Pancreas (tissue), 10 donors: Measurements from ENCODE around the gene RHOD. TPM values are rescaled to one million over a fixed set of nuclear protein-coding genes. Genes with fewer than 3 reads are reported as not detected.
A peak's percentile ranks its signal among the peaks of the same experiment; 100 is the strongest.

Experiments used
- ATAC-seq, 4 donors: fragments of 200-7000 bp; cut with Tn5 transposase; one replicate each; pipeline versions ENCODE4 v1.8.0 to v1.9.1; 2020; ENCODE audit warnings: mild to moderate bottlenecking in 4 of 4, moderate library complexity in 4 of 4
- DNase-seq, 6 donors: peaks; one replicate each; pipeline ENCODE4 v3.0.0-alpha.2; 2020
- FAIRE-seq: peaks from 2 replicates; lab custom pipeline; 2012; peaks lifted over from hg19 to GRCh38; lab: Jason Lieb, UNC
- H3K27ac ChIP-seq, 4 donors: fragments of 200-600 bp; sonication (generic); 1 replicate in 3 of 4; 2 replicates in 1 of 4; pipeline versions ENCODE4 v1.5.0 to v1.8.0; 2020
- H3K27me3 ChIP-seq, 4 donors: fragments of 200-600 bp; one replicate each; pipeline ENCODE4 v1.8.0; 2021
- H3K36me3 ChIP-seq, 3 donors: fragments of 200-600 bp; sonication (generic) in 1 of 3; one replicate each; pipeline versions ENCODE4 v1.5.0 to v1.8.0; 2020 to 2021
- H3K4me1 ChIP-seq, 3 donors: fragments of 200-600 bp; one replicate each; pipeline ENCODE4 v1.8.0; 2021
- H3K4me3 ChIP-seq, 4 donors: fragments of 200-600 bp; sonication (generic) in 2 of 4; one replicate each; pipeline versions ENCODE4 v1.5.0 to v1.8.0; 2020 to 2021
- H3K9me3 ChIP-seq, 4 donors: fragments of 200-600 bp; one replicate each; pipeline ENCODE4 v1.8.0; 2021
- WGBS, 2 donors: extraction: QIAGEN DNeasy Blood & Tissue Kit; methylation state at CpG; one replicate each; pipeline ENCODE4 v1.1.7; 2013; 5-methylcytosine and 5-hydroxymethylcytosine counted together
- intact Hi-C, 3 donors: fragments of 100-400 bp; cut with DNase I; formaldehyde crosslinking; loops; one replicate each; pipeline versions ENCODE4 v1.11.1 to v1.14.2; 2022
- microRNA-seq, 2 donors: library from miRNA; unstranded; fragments of <30 nt; microRNA quantifications; one replicate each; pipeline versions ENCODE4 to v1.1.0, GENCODE V29; 2019 to 2020
- polyA plus RNA-seq, 2 donors: library from polyadenylated mRNA; stranded (reverse); fragments of 200-250 nt; gene quantifications; one replicate each; pipeline ENCODE4 v1.2.3, GENCODE V29; 2013
- total RNA-seq, 6 donors: library from RNA; stranded (reverse); fragmentation: NEBNext Ultra II Directional in 4 of 6; extraction: Animal tissue kit (Norgen Biotek cat#: 25700) in 4 of 6; gene quantifications; one replicate each; pipeline versions ENCODE4 v1.2.1 to v1.2.4, GENCODE V29; 2021 to 2023
- TF ChIP-seq, protein P1 (sequence below), 4 donors: fragments of 200-600 bp; sonication (generic) in 3 of 4; IDR thresholded peaks; one replicate each; pipeline versions ENCODE4 v1.5.0 to v1.8.0; 2021; ENCODE audit warnings: antibody characterized with exemption in 4 of 4
- donor health status: healthy with polysubstance abuse.
- donor health status: DM: no; HTN: no; CAD: no; lungs with moderate emphysema.
- donor health status: DM: no; HTN: no; CAD: no.
- donor health status: control.
- donor health status: control.
- donor health status: Bipolar disorder and iron deficiency.
- donor health status: DM: yes; HTN: yes; CAD: no.
- donor health status: DM: no; HTN: no; CAD: no.
- donor health status: DM: no; HTN: no; CAD: no.
- donor health status: DM: yes; HTN: yes; CAD: no.

Gene RHOD
- total and polyA plus RNA-seq, 8 donors: 14.9 to 45.8 (median 18.6) TPM

DNA sequence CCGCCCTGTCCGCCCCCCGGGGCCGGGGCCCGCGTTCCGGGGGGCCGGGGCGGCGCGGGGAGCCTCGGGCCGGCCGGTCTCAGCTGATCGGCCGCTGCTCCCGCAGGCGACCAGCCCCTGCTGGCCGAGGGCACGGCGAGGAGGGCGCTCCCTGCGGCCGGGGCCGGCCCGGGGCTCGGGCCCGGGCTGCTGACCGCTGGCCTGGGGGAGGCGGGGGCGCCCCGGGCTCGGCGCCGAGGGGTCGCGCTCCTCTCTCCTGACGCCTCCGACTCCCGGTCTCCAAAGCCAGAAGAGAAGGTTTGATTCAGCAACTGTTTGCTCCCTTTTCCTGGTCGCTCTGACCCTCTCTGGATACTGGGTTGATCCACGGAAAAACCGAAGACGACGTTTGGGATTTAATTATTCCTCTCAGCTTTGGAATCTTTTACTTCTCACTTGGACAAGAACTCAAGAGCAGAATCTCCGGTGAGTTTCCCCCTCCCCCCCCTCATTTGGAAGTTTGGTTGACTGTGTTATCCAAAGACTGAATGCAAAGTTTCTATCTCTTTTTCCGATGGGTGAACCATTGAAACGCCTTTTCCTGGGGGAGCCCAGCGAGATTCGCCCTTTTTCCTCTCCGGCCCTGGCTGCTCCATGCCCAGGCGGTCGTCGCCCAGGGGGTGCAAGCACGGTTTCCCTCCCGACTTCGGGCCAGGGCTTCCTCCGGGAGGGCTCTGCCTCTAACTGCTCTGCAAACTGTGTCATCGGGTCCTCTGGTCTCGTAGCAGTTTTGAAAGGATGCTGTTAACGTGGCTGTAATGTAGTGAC lies 63.1 kb downstream of the RHOD start:
- H3K4me1 ChIP-seq: peaks cover 4 to 14% (median 5%) of the 10 kb centered on the region in 3 donors
- no peaks in the 10 kb centered on the region for H3K36me3 ChIP-seq
- no peaks in the 10 kb centered on the region for H3K9me3 ChIP-seq
- 0% methylated on average over 41 to 61 of the region's 61 CpGs for WGBS, 2 donors
- ATAC-seq: peak in 2 of 4 donors; percentile 9 to 28
- peak overlapping the region; percentile 77 to 95 (median 86) for H3K4me3 ChIP-seq
- TF ChIP-seq, protein P1, sequence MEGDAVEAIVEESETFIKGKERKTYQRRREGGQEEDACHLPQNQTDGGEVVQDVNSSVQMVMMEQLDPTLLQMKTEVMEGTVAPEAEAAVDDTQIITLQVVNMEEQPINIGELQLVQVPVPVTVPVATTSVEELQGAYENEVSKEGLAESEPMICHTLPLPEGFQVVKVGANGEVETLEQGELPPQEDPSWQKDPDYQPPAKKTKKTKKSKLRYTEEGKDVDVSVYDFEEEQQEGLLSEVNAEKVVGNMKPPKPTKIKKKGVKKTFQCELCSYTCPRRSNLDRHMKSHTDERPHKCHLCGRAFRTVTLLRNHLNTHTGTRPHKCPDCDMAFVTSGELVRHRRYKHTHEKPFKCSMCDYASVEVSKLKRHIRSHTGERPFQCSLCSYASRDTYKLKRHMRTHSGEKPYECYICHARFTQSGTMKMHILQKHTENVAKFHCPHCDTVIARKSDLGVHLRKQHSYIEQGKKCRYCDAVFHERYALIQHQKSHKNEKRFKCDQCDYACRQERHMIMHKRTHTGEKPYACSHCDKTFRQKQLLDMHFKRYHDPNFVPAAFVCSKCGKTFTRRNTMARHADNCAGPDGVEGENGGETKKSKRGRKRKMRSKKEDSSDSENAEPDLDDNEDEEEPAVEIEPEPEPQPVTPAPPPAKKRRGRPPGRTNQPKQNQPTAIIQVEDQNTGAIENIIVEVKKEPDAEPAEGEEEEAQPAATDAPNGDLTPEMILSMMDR (IDR thresholded peaks at IDR 0.05): no peak
- no peaks in the 10 kb centered on the region for H3K27me3 ChIP-seq
- intact Hi-C loops: no loop called here
- H3K27ac ChIP-seq: peak overlapping the region; percentile 92 to 96 (median 93)
- DNase-seq: peak; percentile 16 to 75 (median 44)
- FAIRE-seq: no peak

DNA sequence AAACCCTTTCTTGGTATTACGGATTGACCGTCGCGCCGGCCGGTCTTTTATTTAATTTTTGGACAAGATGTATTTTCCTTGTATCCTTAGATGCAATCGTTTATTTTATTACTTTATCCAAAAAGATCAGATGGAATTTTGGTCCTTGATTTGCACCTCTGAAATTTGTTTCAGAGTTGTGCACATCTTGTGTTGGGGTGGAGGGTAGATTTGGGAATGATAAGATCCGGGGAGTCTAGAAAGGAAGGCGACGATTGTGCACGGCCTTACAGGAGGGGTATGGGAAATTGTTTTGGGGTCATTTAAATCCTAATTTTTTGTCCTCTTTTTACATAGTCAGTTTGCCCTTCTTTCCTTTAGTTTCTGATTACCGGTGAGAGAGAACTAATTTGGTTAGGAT lies 63.8 kb downstream of the RHOD start:
- no peaks in the 10 kb centered on the region for H3K27me3 ChIP-seq
- 0 to 1% methylated on average over 12 of the region's 12 CpGs for WGBS, 2 donors
- ATAC-seq: no peak
- intact Hi-C loops: no loop called here
- H3K36me3 ChIP-seq: no peaks in the 10 kb centered on the region
- H3K4me3 ChIP-seq: peak overlapping the region; percentile 42 to 95 (median 86)
- peaks cover 4 to 14% (median 5%) of the 10 kb centered on the region in 3 donors for H3K4me1 ChIP-seq
- TF ChIP-seq, protein P1 (IDR thresholded peaks at IDR 0.05): no peak
- no peaks in the 10 kb centered on the region for H3K9me3 ChIP-seq
- no peak for DNase-seq
- peak overlapping the region in 3 of 4 donors; percentile 92 to 96 (median 94) for H3K27ac ChIP-seq
- FAIRE-seq: no peak

DNA sequence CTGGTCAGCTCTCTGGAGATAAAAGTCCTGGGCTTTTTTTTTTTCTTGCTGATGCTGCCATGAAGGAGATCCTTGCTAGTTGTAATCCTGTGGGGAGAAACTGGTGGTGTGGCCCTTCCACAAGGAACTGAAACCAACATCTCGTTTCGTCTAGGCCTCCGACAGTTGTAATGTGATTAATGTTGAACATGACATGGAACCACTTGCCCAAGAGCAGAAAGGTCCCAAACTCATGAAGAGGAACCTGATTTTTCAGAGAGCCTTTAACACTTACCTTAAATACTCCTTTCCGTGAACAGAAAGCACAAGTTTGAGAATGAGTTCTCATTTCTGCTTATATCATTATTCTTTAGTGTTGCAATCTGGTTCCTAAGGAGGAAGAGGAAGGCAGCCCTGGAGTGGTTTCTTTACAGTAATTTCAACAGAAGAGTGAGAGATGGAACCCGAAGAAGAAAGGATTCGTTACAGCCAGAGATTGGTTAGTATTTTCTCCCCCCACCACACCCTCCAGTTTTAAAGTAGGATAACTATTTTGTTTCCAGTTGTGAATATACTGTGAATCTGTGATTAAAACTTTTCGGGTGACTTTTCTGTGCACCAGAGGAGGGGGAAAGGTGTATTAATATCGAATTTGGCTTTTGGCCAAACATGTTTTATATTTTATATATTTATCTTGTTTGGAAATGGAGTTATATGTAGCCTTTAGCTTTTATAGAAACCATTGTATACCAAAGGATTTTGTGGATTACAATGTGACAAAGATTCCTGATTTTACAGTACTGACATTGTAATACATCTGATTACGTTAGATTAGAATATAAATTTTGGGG lies 64.4 kb downstream of the RHOD start:
- Histone ChIP-seq H3K4me1 (peaks cover 4 to 14% (median 5%) of the 10 kb centered on the region in 3 donors), H3K27ac (peak overlapping the region in 3 of 4 donors; percentile 22 to 96 (median 94)), H3K36me3 (no peaks in the 10 kb centered on the region), H3K9me3 (no peaks in the 10 kb centered on the region), H3K27me3 (no peaks in the 10 kb centered on the region), H3K4me3 (peak overlapping the region in 3 of 4 donors; percentile 80 to 95 (median 92))
- intact Hi-C loops: no loop called here
- FAIRE-seq: no peak
- TF ChIP-seq, protein P1 (IDR thresholded peaks at IDR 0.05): no peak
- peak in 1 of 6 donors; percentile 33 for DNase-seq
- 6 to 7% methylated on average over 9 of the region's 9 CpGs for WGBS, 2 donors
- ATAC-seq: peak in 2 of 4 donors; percentile 19 to 22

Small RNA genes lying within 50 kb of the gene (microRNA-seq; reads per million reads assigned to microRNA genes)
- gene MIR6860: 0 reads per million in 2 donors

Other genes starting within 250 kb of the RHOD start
- gene RCE1, start 213.4 kb upstream of the RHOD start, total RNA-seq: 10 to 100 TPM in 3 of 6 donors, 1 to 10 TPM in 3; 8.2 to 13.2 (median 9.4) TPM
- gene RCE1, start 213.4 kb upstream of the RHOD start, polyA plus RNA-seq: 10 to 100 TPM; 10.1 to 19.0 TPM
- 1 to 10 TPM in 4 of 6 donors, under 1 TPM in 2; 0.51 to 7.8 (median 2.4) TPM for gene LRFN4, start 199.8 kb upstream of the RHOD start, total RNA-seq
- 1 to 10 TPM; 3.9 to 6.9 TPM for gene LRFN4, start 199.8 kb upstream of the RHOD start, polyA plus RNA-seq
- 10 to 100 TPM in 3 of 6 donors, 1 to 10 TPM in 3; 4.1 to 14.4 (median 8.9) TPM for gene PC, start 98.5 kb upstream of the RHOD start, total RNA-seq
- gene PC, start 98.5 kb upstream of the RHOD start, polyA plus RNA-seq: 10 to 100 TPM; 13.6 to 16.0 TPM
- gene C11orf86, start 81.5 kb upstream of the RHOD start, total RNA-seq: under 1 TPM in 1 of 6 donors, not detected in 5; 0.38 TPM
- under 1 TPM in 1 of 2 donors, not detected in 1; 0.07 TPM for gene C11orf86, start 81.5 kb upstream of the RHOD start, polyA plus RNA-seq
- 1 to 10 TPM in 2 of 6 donors, under 1 TPM in 4; 0.37 to 2.6 (median 0.42) TPM for gene SYT12, start 33.7 kb upstream of the RHOD start, total RNA-seq
- 1 to 10 TPM in 1 of 2 donors, under 1 TPM in 1; 0.19 to 1.7 TPM for gene SYT12, start 33.7 kb upstream of the RHOD start, polyA plus RNA-seq
- 10 to 100 TPM; 17.2 to 39.1 (median 23.1) TPM for gene KDM2A, start 62.4 kb downstream of the RHOD start, total RNA-seq
- 10 to 100 TPM; 19.2 to 22.6 TPM for gene KDM2A, start 62.4 kb downstream of the RHOD start, polyA plus RNA-seq
- 10 to 100 TPM; 19.1 to 31.9 (median 21.5) TPM for gene GRK2, start 209.6 kb downstream of the RHOD start, total RNA-seq
- gene GRK2, start 209.6 kb downstream of the RHOD start, polyA plus RNA-seq: 10 to 100 TPM; 52.8 to 60.6 TPM
- 10 to 100 TPM in 5 of 6 donors, 1 to 10 TPM in 1; 9.8 to 31.3 (median 12.3) TPM for gene ANKRD13D, start 232.5 kb downstream of the RHOD start, total RNA-seq
- gene ANKRD13D, start 232.5 kb downstream of the RHOD start, polyA plus RNA-seq: 10 to 100 TPM; 60.0 to 60.7 TPM
- 10 to 100 TPM; 15.2 to 29.1 (median 21.2) TPM for gene SSH3, start 246.7 kb downstream of the RHOD start, total RNA-seq
- gene SSH3, start 246.7 kb downstream of the RHOD start, polyA plus RNA-seq: 10 to 100 TPM; 29.0 to 29.2 TPM